HG03039 (cell line): ENCODE measurements around the gene KRT77.

ENCODE experiments used
- ATAC-seq: cut with Tn5 transposase; IDR thresholded peaks from one replicate; pipeline ENCODE4 v1.9.1; 2021; ENCODE audit warnings: mild to moderate bottlenecking, moderate library complexity; ENCODE audit not compliant: unreplicated experiment

KRT77 gene

DNA sequence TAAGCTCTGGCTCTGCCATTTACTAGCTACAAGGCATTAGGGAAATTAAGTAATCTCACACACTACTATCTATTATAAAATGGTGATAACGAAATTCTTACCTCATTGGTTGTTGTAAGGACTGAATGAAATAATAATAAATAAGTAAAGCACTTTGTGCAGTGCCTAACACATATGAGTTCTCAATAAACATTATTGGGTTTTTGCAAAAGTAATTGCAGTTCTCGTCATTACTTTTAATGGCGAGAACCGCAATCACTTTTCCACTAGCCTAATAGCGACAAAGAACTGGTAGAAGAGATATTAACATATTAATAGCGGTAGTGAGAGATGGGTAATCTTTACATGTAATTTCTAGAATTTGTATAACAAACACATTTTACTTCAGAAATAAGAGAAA lies 9.2 kb downstream of the KRT77 start:
- ATAC-seq: no peak

DNA sequence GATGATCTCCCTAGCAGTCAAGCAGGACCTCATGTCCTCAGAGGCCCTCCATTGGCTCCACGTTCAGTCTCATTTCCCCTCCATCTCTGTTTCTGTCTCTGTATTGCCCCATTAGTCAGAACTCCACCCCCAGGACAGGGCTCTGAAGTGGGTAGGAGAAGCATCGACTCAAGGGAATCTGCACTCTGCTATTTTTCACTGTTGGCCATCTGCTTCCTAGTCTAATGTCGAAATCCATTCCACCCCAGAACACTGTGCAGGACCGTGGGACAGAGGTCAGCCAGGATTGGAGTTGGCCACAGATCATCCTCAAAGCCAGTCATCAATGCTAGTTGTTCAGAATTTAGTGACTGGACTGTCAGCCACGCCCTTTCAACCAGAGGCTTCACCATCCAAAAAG lies 10.1 kb downstream of the KRT77 start:
- no peak for ATAC-seq

DNA sequence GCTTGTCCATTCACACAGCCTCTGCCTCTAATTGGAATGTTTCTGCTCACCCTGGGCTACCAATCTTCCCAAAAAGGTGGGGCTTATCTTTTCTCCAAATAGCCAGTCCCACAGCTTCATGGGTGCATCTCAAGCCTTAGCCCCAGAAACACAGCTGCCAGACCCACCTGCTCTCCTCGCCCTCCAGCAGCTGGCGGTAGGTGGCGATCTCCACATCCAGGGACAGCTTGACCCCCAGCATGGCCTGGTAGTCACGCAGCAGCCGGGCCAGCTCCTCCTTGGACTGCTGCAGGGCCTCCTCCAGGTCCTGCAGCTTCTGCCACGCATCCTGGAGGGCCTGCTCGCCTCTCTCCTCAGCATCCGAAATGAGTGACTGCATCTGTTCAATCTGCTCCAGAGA lies 11.1 kb downstream of the KRT77 start:
- no peak for ATAC-seq

DNA sequence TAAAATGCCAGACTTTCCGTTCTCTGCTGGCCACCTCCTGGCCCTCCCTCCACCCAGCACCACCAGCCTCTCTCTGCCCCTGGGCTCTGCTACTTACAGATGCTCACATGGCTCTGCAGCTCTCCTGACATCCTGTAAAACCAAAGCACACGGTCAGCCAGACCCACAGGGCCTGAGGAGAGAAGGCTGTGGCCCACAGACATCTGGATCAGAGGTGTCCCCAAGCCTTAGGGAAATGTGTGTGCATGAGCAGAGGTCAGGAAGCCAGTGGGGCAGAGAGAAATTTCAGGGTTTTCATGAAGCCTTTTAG lies 11.5 kb downstream of the KRT77 start:
- ATAC-seq: no peak

DNA sequence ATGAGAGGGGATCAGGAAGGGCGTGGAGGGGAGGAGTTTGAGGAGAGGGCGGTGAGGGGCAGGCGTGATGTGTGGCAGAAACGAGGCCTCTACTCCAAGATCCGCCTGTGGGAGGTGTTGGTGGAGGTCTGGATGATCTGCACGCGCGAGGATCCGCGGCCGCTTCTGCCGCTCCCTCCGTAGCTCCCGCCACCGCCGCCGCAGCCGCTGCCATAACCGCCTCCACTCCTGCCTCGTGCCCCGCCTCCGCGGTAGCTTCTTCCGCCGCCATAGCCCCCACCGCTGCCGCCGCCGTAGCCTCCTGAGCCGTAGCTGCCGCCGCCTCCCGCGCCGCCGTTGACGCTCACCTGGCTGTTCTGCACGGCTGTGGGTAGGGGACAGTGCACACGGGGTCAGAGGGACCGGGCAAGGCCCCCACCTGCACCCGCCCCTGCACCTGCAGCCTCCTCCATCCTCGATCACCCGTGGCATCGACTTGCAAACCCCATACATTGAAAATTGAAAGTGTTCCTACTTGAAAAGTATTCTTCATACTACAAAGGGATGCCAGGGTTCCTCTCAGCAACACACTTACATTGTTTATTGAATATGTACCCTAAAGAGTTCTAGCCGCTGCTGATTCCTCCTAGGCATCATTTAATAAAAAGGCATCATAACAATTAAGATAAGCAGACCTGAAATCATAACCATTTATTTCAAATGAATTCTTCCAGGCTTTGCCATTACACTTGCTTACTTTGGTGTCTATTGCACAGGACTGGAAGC lies 12.1 kb downstream of the KRT77 start:
- ATAC-seq: no peak

DNA sequence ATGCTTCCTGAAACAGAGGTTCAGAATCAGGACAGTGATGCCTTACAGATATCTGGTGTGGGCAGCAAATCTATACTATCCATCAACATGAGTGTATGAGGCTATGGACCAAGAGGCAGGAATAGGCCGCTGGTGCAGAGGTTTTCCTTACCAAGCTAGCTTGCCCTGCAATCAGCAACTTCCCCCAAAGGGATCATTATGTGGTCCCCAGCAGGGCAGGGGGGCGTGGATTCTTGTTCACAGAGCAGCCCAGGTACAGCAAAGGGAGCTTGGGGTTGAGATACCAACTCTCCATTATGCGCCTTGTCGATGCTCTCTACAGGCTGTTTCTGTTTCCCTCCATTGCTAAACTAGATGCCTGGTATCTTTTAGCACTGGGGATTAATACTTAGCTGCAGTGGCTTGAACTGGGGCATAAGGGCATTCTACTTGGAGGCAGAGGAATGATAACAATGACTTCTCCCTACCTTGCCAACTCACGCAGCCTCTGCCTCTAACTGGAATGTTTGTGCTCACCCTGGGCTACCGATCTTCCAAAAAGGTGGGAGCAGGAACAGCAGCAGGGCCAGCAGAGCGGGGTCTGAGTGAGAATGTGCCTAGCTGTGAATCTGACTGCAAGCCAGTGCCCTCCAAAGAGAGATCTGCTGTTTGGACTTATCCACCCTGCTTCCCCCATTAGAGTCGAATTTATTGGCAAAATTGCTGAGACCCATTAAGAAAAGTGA lies 12.8 kb downstream of the KRT77 start:
- no peak for ATAC-seq

DNA sequence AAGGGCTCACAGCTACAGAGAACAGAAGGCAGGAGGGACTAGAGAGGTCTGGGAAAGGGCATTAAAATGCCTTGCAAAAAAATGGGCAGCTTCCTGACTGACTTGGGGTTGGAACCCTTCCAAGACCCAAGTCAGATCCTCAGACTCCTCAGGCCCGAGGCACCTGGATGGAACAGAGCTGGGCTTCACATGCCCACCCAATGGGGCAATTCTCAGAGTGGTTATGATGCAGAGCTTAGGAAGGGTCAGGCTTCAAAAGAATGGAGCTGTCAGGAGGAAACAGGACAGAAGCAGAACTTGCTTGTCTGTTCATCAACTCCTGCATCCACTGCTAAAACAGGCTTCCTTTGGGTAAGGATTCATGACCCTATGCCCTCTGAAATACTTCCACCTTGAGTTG lies 13.4 kb downstream of the KRT77 start:
- ATAC-seq: no peak

DNA sequence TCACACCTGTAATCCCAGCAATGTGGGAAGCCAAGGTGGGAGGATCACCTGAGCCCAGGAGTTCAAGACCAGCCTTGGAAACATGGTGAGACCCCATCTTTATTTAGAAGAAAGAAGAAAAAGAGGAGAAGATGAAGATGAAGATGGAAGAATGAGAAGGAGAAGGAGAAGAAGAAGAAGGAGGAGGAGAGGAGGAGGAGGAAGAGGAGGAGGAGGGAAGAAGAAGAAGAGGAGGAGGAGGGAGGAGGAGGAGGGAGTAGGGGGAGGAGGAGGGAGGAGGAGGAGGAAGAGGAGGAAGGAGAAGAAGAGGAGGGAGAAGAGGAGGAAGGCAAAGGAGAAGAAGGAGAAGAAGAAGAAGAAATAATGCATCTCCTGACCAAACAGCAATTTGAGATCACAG lies 14.1 kb downstream of the KRT77 start:
- no peak for ATAC-seq

DNA sequence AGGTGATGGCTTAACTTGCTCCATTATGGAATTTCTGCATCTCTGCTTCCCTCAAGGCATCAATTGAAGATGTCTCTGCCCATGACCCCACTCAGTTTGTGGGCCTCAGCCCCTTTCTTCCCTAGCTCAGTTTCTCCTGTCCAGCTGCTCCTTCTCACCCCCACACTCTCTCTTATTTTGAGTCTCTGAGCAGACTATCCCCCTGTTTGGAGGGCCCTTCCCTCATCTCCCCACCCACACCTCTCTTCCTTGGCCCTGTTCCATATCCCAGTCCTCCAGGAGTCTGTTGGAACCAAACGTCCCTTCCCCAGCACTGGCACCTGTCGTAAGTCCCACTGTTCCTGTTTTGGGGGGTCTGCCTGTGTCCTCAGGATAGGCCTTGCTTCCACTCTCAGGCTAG lies 14.8 kb downstream of the KRT77 start:
- ATAC-seq: no peak

DNA sequence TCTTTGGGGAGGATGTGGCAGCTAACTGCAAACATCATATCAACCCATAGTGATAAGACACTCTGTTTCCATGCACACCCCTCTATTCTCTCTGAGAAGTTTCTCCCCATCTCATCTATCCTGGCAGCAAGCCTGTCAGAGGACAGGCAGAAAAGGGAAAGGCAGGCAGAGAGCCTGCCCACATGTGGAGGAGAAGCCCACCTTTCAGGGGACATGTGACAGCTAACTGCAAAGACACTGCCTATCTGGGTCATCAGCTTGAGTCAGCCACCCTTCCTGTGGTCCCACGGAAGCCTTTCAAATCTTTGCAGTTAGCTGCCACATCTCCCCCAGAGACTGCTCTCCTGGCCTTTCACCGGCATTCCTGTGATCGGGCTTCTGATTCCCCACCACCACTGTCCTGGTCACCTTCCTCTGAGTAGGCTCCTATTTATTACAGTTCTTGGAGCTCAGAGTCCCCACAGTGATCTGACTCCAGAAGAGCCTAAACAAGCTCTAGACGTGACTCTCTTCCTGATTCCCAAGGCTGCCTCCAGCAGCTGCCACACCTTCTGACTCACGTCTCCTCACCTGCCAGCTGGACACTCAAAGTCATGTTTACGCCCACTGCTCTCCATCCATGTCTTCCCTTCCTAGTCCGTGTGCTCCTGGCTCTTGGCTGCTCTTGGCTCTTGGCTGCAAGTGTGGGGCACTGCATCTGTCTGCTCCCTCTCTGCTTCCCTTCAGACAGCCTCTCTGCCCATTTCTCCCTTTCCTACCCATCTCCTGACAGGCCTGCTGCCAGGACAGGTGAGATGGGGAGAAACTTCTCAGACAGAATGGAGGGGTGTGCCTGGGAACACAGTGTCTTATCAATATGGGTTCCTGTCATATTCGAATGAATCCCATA lies 15.6 kb downstream of the KRT77 start:
- ATAC-seq: no peak

DNA sequence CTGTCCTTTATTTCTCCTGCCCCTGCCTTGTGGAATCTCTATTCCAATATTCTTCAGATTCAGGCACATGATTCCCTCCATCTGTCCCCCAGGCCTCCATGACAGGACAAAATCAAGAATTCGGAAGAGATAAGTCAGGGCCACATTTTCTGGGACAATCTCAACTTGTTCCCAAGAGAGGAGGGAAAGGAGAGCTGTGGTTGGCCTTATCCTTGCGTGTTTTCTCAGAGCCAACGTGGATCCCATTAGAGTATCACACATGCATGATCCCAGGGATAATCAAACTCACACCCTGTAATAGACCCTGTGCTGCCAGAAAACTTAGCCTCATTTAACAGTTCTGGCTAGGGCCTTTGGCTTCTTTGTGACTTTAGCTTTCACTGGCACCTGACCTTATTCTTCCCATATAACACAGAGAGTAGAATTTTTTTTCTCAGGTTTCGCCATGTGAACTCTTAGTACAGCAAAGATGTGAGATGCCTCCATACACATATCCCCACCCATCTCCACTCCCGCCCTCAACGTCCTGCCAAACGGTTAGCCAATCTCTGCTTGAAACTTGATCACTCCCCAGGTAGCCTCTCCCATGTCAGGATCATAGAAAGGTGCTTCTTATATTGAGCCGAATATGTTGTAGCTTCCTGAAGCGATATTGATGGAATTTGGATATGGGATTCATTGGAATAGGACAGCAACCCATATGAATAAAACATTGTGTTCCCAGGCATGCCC lies 16.4 kb downstream of the KRT77 start:
- no peak for ATAC-seq

DNA sequence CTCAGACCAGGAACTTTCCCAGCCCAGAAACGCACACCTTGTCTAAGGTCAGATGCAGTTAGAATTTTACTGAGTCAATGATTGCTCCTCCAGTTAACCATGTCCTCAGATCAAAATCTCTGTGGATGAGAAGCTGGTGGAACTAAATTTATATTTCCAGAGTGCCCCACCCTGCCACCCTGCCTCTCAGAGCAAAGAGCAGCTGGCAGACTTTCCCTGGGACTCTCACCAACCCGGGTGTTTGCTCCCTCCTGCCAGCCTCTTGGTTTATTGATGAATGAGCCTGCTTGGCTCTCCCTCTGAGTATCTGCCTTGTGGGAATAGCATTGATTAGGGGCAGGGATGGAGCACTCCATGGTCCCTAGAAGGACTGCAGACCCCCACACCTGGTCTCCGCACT lies 17.3 kb downstream of the KRT77 start:
- ATAC-seq: no peak

DNA sequence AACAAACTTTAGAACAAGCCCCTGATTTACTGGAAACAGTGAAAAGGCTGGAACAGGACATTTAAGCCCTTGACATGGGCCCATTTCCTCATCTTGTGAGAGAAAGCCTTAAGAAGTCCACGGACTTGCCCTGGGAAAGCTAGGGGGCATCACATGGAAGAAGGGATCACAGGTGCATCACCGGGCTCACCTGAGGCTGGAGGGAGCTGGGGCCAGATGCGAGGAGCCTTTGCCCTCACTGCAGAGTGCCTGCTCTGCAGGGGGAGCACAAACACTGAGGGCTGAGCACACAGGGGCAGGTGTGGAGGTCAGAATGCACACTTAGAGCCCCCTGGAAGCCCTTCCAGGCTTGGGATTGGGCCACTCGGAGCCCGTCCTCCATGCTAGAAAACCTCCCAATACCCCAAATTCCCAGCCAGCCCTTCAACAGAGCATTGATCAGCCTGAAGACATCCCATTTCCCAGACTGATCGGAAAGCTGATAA lies 17.9 kb downstream of the KRT77 start:
- ATAC-seq: no peak

DNA sequence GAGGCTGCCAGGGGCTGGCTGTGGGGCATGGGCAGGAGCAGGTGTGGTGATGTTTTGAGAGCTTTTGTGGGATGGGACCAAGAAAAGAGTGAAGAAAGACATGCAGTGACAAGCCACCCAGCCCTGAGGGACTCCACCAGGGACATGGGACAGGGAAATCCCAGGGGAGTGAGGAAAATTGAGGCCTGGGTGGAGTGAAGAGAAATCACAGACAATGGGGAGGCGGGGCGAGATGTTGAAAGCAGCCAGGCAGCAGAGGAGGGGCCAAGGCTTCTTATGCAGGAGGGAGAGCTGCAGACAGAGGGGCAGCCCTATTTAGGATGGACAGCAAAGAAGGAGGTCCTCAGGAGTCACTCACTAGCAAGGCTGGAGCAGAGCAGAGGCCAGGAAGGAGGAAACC lies 18.9 kb downstream of the KRT77 start:
- ATAC-seq: no peak

DNA sequence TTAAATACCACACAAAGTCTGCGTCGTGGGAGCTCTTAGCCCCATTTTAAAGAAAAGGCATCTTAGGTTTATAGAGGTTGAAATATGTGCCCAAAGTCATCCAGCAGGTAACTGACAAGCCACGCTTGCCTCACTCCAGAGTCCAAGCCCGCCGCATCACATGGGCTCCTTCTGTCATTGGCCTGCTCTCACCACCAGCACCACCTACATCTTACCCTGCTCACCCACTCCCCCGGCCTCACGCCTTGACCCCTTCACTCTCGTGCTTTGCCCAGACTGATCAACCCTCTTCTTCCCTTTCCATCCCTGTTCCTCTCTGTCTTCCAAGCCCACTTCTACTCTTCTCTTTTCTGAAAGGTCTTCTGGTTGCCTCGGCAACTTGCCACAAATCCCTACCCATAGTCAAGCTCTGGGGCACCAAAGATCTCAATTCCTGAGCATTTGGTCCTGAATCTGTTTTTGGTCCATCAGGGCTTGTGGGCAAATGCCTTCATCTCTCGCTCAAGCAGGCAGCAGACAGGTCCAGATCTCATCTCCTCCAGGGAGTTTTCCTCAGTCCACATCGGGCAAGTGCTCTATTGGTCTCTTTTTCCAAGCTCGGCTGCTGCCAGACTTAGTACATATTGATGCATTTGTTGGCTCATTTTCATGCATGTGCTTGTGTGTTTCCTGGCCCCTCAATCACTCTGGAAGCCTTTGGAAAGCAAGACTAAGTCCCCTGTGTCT lies 19.6 kb downstream of the KRT77 start:
- no peak for ATAC-seq

DNA sequence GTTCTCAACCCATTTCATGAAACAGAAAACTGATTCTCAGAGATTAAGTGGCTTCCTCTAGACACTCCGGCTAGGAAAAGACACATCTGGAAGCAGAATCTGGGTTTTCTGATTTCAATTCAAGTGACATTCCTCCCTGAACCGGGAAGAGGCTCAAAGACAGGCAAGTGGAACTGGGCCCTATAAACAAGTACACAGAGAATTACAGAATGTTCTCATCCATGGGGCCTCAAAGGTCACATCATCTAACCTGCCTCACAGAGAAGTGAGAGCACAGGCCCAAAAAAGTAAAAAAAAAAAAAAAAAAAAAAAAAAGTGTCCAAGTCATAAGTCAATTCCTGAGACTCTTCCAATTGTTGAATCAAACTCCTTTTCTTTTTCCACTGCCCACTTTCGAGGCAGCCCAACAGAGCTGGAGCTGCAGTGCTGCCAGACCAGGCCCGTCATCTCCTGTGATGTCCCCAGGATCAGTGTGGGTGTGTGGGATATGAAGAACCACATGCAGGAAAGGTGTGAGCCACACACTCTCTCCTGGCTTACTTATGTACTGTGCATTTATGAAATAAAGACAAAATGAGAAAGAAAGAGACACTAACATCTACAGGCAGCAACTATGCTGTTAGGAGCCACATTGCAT lies 20.3 kb downstream of the KRT77 start:
- no peak for ATAC-seq

DNA sequence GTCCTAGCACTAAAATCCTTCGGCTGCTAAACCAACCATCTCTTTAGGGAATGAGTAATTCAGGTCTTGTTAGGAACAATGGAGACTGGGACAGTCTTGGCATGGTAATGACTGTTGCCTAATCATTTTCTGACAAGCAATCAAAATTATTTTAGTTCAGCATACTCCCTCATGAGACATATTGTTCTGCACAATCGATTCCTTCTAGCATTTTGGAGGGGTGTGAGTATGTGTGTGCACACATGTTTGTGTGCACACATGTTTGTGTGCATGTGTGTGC lies 21.0 kb downstream of the KRT77 start:
- no peak for ATAC-seq

DNA sequence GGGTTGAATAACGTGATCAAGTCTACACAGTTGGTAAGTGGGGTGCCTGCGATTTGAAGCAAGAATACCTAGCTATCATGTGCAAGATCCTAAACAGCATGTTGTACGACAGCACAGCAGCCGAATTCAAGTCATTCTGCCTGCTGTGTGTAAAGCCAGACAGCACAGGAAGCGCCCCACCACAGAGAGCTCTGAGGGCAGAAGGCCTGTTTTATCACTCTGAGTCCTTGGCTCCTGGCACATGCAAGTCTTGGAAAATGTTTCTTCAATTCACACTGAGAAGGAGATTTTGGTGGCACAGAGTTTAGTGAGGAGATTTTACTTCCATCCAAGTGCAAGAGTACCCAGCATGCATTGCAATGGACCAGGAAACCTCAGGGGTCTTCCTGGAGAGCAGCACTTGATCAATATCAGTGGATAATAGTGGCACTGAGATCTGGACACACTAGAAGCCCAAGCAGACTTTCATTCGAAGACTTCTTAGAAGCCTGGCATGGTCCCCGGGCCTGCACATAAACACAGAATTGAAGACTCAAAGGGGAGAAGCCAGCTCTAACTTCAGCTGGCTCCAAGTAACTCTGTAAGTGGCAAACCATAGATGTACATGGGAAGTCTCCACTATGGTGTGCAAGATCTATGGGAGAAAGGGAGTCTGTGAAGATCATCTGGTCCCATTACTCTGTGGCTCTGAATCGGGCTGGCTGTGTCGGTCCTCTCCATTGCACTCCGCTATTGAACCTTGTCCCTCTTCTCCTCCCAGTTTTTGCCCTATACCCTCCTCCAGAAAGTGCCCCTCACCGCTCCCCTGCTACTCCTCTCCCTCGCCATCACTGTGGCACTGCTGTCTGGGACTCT lies 21.6 kb downstream of the KRT77 start:
- ATAC-seq: no peak

DNA sequence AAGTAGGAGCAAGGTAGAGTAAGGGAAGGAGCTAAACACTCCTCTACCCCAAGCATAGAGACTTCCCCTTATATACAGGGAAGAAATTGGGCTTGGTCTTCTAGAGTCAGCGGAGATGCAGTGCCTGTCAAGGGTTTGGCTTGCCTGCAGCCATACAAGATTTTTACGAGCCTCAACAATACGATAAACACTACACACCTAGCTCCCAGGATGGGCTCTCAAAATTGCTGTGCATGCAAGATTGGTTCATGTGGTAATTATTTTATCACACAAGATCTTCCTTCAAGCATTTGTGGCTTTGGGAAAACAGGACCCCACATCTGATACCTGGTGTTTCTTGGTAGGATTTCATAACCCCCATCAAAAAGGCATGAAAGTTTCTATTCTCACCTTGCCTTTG lies 23.0 kb downstream of the KRT77 start, which contains the start of gene KRT1:
Gene KRT1 (minus strand): TSS at position 45 of the 400 bp plus-strand sequence. CDS start 59 bp downstream, outside the sequence.
- no peak for ATAC-seq
